ENCODE measurements around the gene SYTL2. TPM values are rescaled to one million over a fixed set of nuclear protein-coding genes. Genes with fewer than 3 reads are reported as not detected.
A peak's percentile ranks its signal among the peaks of the same experiment; 100 is the strongest.

Gene SYTL2
- total RNA-seq, 2 donors from 2014 or later, result 50.0 to 58.8 TPM

DNA sequence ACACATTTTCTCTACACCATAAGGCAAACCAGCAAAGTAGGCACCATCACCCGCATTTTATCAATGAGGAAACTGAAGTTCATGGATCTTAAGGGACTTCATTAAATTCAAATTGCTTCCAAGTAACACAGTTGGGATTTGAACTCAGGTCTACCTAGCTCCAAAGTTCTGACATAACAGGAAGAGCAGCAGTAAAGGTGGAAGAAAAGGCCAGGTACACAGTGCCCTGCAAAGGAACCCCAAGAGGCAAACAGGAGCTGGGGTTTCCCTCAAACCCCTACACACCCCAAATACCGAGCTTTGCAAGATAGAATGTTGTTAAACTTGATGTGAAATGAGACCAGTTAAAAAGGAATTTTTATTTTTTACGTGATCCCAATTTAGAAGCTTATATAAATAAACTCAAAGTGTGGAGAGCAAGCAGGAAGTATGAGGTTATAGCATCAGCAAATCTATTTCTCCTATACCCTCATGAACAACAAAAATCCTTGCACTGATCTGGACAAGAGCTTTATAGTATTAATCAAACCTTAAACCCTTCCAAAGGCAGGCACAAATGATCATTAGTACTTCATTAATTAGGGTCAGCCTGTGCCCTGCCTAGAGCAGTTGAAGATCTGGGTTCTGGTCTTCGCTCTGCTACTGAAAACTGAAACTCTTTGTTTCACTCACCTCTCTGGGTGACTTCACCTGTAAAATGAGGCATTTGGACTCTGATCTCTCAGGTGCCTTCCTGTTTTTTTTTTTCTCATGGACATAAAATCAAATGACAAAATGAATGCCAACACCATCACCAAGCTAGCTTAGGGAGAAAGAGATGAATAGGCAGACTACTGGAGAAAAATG is 36.5 kb downstream of the SYTL2 start:
- H3K27ac Mint-ChIP-seq, result peak overlapping the region; percentile 66
- DNase-seq (no peak), ATAC-seq (no peak)
- H3K27me3 Mint-ChIP-seq, result peaks cover 4% of the 10 kb centered on the region
- peaks cover 18% of the 10 kb centered on the region for H3K4me1 Mint-ChIP-seq
- peak overlapping the region; percentile 43 for H3K4me3 Mint-ChIP-seq
- no peaks in the 10 kb centered on the region for H3K9me3 ChIP-seq (ENCODE audit: control insufficient read depth, low read length, poor library complexity, severe bottlenecking)
- peaks cover 8% of the 10 kb centered on the region for H3K36me3 Mint-ChIP-seq (ENCODE audit: low read depth)

DNA sequence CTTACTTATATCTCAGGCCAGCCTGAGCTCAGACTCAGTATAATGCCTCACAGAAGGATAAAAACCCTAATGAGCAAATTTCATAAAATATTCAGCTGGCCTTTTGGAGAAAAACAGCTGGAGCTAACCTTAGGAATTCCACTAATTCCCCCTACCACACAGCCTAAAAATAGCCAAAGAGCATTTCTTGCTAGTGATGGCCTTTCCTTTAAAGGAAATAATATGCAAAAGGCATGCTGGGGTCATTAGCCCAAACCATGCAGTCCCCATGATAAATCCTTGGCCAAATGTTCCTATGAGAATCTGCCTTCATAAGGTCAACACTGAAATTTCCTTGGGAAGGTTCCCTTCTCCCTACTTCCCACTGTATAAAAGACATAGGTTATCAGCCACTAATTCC is 38.2 kb downstream of the SYTL2 start:
- H3K4me1 Mint-ChIP-seq, result peaks cover 27% of the 10 kb centered on the region
- no peak for DNase-seq
- peaks cover 4% of the 10 kb centered on the region for H3K27me3 Mint-ChIP-seq
- peaks cover 11% of the 10 kb centered on the region for H3K36me3 Mint-ChIP-seq (ENCODE audit: low read depth)
- H3K4me3 Mint-ChIP-seq, result no peak overlapping the region
- H3K27ac Mint-ChIP-seq, result no peak overlapping the region
- H3K9me3 ChIP-seq (ENCODE audit: control insufficient read depth, low read length, poor library complexity, severe bottlenecking), result no peaks in the 10 kb centered on the region
- no peak for ATAC-seq

DNA sequence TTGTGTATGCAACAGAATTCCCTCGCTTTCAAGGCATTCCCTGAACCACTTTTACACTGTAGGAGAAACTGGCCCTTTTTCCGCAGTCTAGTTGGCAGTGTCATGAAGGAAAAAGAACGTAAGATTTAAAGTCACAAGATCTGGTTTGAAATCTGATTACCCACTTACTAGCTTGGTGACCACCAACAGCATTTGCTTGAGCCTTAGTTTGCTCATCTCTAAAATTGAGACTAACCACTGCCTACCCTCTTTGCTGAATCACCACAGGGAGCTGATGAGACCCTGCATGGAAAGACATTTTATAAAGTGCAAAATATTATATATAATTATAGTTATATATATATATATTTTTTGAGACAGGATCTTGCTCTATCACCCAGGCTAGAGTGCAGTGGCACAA is 39.4 kb downstream of the SYTL2 start:
- ATAC-seq (no peak), DNase-seq (no peak)
- Mint-ChIP-seq H3K4me1 (peaks cover 33% of the 10 kb centered on the region), H3K27ac (no peak overlapping the region), H3K4me3 (no peak overlapping the region), H3K36me3 (ENCODE audit: low read depth) (peaks cover 11% of the 10 kb centered on the region), H3K27me3 (peaks cover 4% of the 10 kb centered on the region)
- H3K9me3 ChIP-seq (ENCODE audit: control insufficient read depth, low read length, poor library complexity, severe bottlenecking), result no peaks in the 10 kb centered on the region

DNA sequence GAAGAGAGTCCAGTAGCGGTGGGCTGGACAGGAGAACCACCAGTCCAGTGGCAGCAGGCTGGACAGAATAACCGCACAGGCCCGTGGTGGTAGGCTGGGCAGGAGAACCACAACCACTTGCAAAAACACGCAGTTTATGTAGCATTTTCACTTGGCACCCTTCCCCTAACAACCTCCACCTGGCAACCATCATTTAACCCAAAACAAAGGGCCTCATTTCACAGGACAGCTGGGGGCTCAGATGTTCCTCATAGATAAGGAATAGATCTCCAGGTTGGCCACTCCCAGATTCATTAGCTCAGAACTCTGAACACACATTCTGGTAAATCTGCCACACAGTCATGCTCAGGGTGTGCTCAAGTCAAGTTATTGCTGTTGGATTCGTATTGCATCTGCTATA is 41.2 kb downstream of the SYTL2 start:
- no peak for DNase-seq
- peaks cover 11% of the 10 kb centered on the region for H3K36me3 Mint-ChIP-seq (ENCODE audit: low read depth)
- H3K27ac Mint-ChIP-seq, result no peak overlapping the region
- no peak overlapping the region for H3K4me3 Mint-ChIP-seq
- no peaks in the 10 kb centered on the region for H3K9me3 ChIP-seq (ENCODE audit: control insufficient read depth, low read length, poor library complexity, severe bottlenecking)
- peaks cover 4% of the 10 kb centered on the region for H3K27me3 Mint-ChIP-seq
- peaks cover 37% of the 10 kb centered on the region for H3K4me1 Mint-ChIP-seq
- no peak for ATAC-seq

DNA sequence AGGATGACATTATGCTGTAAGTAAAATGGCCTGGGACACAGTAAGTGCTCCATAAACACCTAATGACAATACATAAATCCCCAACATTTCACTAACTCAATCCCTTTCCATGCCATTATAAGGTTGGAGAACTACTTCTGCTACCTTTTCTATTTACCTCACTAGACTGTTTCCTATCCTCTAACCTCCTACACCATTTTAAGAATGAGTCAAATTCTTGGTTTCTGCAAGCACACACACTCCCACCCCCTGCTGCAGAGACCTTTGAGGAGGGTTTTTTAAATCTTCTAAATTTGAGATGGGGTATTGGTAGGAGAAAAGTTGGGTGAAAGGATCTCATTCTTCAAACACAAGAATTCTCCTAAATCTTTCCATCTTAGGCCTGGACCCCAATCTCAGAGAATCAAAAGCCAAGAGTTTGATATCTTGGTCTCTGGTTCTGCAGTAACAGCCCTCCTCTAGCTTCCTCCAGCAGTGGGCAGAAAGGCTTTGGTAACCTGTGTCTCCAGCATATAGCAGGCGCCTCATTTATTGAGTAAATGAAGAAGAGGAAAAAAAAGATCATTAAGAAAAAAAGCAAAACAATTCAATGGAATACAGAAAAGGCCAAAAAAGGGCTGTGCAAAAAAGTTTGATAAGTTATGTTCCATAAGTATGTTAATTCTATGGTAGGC is 42.3 kb downstream of the SYTL2 start:
- H3K9me3 ChIP-seq (ENCODE audit: control insufficient read depth, low read length, poor library complexity, severe bottlenecking), result no peaks in the 10 kb centered on the region
- ATAC-seq, result no peak
- no peak for DNase-seq
- peaks cover 4% of the 10 kb centered on the region for H3K27me3 Mint-ChIP-seq
- H3K4me1 Mint-ChIP-seq, result peaks cover 33% of the 10 kb centered on the region
- no peak overlapping the region for H3K27ac Mint-ChIP-seq
- peaks cover 13% of the 10 kb centered on the region for H3K36me3 Mint-ChIP-seq (ENCODE audit: low read depth)
- no peak overlapping the region for H3K4me3 Mint-ChIP-seq

DNA sequence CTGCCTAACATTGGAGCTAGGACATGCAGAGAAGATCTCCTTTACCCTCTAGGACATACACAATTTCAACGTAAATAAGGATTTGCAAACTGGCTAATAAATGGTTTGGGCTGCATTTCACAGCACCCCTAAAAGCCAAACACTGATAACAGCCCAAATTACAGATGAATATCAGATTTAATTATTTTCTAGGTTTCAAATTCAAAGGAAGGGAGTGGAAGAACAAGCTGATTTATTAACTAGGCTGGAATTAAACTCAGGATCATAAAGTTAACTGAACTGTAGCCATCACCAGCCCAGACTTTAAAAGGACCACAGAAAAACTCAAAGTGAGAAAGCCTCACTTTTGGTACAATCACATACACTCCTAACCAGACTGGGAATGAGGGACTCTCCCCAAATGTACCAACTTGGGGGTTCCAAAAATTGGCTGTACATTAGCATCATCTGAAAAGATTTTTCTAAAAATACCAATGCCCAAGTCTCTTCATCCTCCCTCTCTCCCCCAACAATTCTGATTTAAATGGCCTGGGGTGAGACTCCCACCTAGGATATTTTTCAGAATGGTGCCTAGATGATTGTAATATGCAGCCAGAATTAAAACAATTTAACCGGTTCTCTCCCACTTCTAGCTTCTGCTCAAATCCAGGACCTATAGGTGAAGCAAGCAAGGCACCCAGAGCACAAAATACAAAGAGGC is 43.5 kb downstream of the SYTL2 start:
- Mint-ChIP-seq H3K27ac (peak overlapping the region; percentile 44), H3K4me1 (peaks cover 29% of the 10 kb centered on the region), H3K36me3 (ENCODE audit: low read depth) (peaks cover 11% of the 10 kb centered on the region), H3K27me3 (no peaks in the 10 kb centered on the region), H3K4me3 (no peak overlapping the region)
- DNase-seq (no peak), ATAC-seq (no peak)
- H3K9me3 ChIP-seq (ENCODE audit: control insufficient read depth, low read length, poor library complexity, severe bottlenecking), result no peaks in the 10 kb centered on the region

DNA sequence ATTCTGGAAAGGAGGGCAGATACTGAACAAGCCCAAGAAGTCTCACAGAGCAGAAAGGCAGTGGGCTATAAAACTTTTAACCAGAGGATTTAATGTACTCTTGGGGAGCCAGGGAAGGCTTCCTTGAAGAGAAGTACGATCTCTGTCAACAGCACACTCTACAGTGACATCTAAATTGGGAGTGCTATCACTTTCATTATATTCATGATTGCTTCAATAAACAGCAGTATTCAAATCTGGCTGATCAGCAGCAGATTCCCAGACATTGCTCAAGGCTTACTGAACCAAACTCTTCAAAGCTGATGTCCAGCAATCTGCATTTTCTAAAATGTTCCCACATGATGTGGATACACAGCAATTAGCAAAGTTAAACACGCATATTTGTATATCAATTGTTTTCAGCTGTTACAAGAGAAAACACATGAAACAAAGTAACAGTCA is 44.2 kb downstream of the SYTL2 start:
- no peak for ATAC-seq
- no peak for DNase-seq
- Mint-ChIP-seq H3K4me3 (no peak overlapping the region), H3K27ac (no peak overlapping the region), H3K36me3 (ENCODE audit: low read depth) (peaks cover 11% of the 10 kb centered on the region), H3K27me3 (no peaks in the 10 kb centered on the region), H3K4me1 (peaks cover 29% of the 10 kb centered on the region)
- no peaks in the 10 kb centered on the region for H3K9me3 ChIP-seq (ENCODE audit: control insufficient read depth, low read length, poor library complexity, severe bottlenecking)

DNA sequence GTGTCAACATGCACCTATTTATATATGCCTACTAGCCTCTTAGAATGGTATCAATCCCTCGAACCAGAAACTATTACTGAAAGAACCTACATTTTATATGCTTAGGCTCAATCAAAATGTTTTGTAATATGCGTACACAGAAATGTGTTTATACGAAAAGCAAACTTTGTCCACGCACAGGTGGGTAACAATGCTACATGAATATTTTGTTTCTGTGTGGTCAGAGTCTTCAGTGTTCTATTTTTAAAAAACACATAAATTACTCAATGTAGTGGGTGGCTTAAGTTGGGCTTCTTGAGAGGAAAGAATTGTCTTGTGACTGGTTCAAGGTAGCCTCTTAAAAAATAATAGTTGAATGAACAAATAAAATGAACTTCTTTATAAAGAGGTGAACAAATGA is 46.1 kb downstream of the SYTL2 start:
- Mint-ChIP-seq H3K27me3 (no peaks in the 10 kb centered on the region), H3K4me1 (peaks cover 31% of the 10 kb centered on the region), H3K4me3 (no peak overlapping the region), H3K27ac (no peak overlapping the region), H3K36me3 (ENCODE audit: low read depth) (peaks cover 9% of the 10 kb centered on the region)
- DNase-seq (no peak), ATAC-seq (no peak)
- no peaks in the 10 kb centered on the region for H3K9me3 ChIP-seq (ENCODE audit: control insufficient read depth, low read length, poor library complexity, severe bottlenecking)

DNA sequence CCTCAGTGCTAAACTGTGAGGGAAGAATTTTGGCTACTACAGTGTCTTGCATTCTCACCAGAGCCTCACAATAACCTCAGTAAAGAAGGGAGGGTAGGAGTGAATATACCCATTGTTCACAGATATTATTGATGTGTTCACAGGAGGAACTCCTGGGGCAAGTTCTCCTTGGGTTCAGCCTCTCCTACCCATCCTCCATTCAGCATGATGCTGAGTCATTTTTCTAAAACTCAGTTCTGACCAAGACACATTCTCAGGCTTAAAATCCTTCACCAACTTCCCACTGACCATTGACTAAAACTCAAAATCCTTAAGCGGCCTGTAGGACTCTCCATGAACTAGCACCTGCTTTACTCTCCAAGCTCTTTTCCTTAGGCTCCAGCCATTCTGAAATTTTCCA is 48.7 kb downstream of the SYTL2 start:
- H3K27ac Mint-ChIP-seq, result no peak overlapping the region

DNA sequence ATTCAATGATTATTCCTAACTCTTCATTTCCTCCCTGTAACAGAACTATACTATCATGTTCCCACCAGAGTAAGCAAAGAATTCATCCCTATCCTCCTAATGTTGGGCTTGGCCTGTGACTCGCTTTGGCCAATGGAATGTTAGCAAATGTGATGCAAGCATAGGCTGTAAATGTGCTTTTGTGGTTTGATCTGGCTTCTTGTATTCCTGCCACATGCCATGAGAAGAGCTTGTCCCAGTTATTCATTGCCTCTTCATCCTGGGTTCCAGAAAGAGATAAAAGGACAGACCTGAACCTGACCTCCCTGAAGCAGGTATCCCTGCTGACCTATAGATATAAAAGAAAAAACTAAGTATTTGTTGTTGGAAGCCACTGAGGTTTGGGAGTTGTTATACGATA is 51.0 kb downstream of the SYTL2 start:
- Mint-ChIP-seq H3K36me3 (ENCODE audit: low read depth) (peaks cover 9% of the 10 kb centered on the region), H3K27me3 (no peaks in the 10 kb centered on the region), H3K27ac (peak overlapping the region; percentile 45), H3K4me3 (no peak overlapping the region), H3K4me1 (peaks cover 41% of the 10 kb centered on the region)
- ATAC-seq, result no peak
- no peaks in the 10 kb centered on the region for H3K9me3 ChIP-seq (ENCODE audit: control insufficient read depth, low read length, poor library complexity, severe bottlenecking)
- DNase-seq, result no peak

More for the DNA sequence above, 48.7 kb downstream of the SYTL2 start:
- Mint-ChIP-seq H3K36me3 (ENCODE audit: low read depth) (peaks cover 9% of the 10 kb centered on the region), H3K4me3 (no peak overlapping the region), H3K27me3 (no peaks in the 10 kb centered on the region), H3K4me1 (peaks cover 34% of the 10 kb centered on the region)
- H3K9me3 ChIP-seq (ENCODE audit: control insufficient read depth, low read length, poor library complexity, severe bottlenecking), result no peaks in the 10 kb centered on the region
- DNase-seq (no peak), ATAC-seq (no peak)

DNA sequence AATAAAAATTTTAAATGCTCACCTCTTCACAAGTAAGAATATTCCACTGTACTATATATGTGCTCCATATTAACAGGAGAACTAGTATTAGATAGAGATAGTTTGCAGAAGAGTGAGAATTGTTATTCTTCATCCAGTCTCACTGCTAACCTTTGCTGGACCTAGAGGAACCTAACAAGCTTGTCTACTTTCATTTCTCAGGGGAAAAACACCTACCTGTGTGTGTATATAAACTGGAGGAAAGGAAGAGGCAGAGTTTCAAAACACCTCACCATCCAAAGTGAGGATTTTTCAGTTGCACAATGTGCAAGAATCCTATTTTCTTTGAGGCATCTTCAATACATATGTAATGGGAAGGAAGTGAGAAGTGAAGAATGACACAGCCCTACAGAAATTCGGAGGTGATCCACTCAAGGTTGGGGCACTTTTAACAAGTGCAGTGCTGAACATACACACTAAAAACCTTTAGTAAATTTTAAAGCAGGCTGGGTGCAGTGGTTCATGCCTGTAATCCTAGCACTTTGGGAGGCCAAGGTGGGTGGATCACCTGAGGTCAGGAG is 52.4 kb downstream of the SYTL2 start:
- Mint-ChIP-seq H3K4me1 (peaks cover 41% of the 10 kb centered on the region), H3K36me3 (ENCODE audit: low read depth) (peaks cover 7% of the 10 kb centered on the region), H3K27ac (peak overlapping the region; percentile 27), H3K27me3 (no peaks in the 10 kb centered on the region), H3K4me3 (no peak overlapping the region)
- no peak for DNase-seq
- no peaks in the 10 kb centered on the region for H3K9me3 ChIP-seq (ENCODE audit: control insufficient read depth, low read length, poor library complexity, severe bottlenecking)
- ATAC-seq, result no peak

DNA sequence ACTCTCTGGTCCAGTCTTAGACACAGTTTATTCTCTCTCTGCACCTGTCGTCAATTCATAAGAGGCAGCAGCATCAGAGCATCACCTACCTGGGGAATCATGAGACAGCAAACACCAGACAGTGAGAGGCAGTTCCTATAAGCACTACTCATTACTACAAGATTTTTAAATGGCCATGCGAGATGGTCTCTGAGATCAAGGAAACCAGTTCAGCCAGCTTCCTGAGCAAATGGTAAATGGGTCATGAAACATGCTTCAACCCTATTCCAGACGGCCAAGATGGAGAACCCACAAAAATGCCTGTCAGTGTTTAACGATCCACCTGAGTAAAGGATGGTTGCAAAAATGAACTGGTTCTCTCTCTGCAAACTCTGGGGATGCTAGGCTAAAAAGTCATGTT is 52.9 kb downstream of the SYTL2 start:
- Mint-ChIP-seq H3K4me1 (peaks cover 43% of the 10 kb centered on the region), H3K36me3 (ENCODE audit: low read depth) (peaks cover 7% of the 10 kb centered on the region), H3K27me3 (no peaks in the 10 kb centered on the region), H3K4me3 (no peak overlapping the region), H3K27ac (peak overlapping the region; percentile 27)
- DNase-seq, result no peak
- no peak for ATAC-seq
- no peaks in the 10 kb centered on the region for H3K9me3 ChIP-seq (ENCODE audit: control insufficient read depth, low read length, poor library complexity, severe bottlenecking)
